CD4-positive, alpha-beta T cell treated with Interleukin-21 for 1 hour (primary cell): ENCODE data around the gene DCTN4.
"Not testable (repeated sequence)": the region's sequence is repeated elsewhere in the genome, so short reads cannot be mapped to it uniquely, and the experiment has no call there.

Experiments used
- DNase-seq: peaks from one replicate; pipeline ENCODE4 v3.0.0-alpha.2; 2020

The DCTN4 gene

DNA sequence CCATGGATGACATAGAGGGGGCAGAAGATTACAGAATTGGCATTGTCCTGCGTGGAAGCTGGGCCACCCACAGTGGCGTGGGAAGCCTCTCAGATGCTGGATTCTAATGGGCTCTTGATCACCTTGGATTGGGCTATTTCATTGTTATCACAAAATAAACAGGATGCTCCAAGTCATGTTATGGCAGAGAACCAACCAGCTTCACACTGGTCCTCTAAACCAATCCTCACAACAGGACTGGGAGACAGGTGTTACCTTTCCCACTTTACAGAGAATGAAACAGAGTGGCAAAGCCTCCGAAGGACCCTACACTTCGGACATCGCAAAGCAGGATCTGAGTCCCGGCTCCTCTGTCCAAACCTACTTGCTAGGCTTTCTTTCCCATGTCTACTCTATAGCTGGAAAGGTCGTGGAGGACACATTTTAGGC lies 19.3 kb upstream of the DCTN4 start:
- DNase-seq: no peak

DNA sequence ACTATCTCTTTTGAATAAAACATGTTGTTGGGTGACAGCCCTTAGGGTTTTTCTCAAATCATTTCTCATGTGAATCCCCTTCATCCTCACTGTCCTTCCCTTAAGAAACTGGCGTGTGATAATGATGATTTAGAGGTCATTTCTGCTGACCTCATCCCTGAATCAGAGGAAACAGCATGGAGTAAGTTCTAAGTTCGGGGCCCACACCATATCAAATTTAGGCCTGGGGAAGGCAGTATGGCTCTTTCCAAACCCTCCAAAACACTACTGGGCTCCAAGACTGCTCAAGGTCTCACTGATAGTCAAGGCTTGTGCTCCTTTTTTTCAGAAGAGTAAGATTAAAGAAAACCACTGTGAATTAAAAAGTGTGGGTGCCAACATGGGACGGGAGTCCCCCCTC lies 18.9 kb upstream of the DCTN4 start:
- no peak for DNase-seq

DNA sequence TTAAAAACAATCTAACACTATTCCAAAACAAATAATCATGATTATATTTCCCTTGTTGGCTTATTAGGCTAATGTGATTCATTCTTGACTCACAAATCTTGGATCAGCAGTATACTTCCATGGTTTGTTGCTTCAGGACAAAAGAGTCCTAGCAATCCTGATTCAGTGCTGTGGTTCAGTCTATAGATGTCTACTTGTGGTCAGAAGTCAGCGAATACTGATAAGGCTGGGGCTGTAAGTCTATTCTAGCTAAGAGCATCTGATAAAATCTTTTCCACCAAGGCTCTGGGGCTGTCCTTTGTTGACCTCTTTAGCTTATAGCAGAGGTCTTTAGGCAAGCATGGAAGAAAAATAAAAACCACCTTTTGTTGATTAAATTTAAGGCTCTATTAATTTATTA lies 15.3 kb upstream of the DCTN4 start:
- no peak for DNase-seq

DNA sequence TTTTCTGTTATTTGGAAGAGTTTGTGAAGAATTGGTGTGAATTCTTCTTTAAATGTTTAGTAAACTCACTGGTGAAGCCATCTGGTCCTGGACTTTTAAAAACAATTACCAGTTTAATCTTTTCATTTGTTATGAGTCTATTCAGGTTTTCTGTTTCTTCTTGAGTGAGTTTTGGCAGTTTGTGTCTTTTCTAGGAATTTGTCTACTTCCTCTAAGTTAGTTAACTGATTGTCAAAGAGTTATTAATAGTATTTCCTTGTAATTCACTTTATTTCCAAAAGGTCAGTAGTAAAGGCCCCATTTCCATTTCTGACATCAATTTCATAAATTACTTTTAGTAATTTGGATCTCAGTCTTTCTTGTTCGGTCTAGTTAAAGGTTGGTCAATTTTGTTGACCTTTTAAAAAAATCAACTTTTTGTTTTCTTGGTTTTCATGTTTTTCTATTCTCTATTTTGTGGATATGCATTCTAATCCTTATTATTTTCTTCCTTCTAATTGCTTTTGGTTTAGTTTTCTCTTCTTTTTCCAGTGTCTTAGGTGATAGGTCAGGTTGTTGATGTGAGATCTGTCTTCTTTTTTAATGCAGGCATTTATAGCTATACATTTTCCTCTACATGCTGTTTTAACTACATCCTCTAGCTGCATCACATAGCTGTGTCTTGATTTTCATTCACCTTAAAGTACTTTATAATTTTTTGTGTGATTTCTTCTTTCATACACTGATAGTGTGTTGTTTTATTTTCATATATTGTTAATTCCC lies 12.4 kb upstream of the DCTN4 start:
- no peak for DNase-seq

DNA sequence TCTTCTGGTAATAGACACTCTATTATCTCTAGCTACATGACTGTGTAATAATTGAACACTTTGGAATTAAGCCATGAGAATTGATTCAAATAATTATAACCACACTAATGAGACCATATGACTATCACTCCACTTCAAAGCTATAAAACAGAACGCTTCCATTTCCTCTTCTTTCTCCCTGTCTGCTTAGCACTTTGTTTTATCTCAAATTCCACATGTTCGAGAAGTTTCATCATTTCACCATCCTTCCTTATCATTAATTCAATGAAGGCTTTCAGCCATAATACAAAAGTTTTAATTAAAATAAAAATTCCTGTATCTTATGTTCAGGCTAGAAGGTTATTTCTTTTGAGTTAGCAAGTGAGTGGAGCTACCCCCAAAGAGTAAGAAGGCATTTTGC lies 7.4 kb upstream of the DCTN4 start:
- no peak for DNase-seq

DNA sequence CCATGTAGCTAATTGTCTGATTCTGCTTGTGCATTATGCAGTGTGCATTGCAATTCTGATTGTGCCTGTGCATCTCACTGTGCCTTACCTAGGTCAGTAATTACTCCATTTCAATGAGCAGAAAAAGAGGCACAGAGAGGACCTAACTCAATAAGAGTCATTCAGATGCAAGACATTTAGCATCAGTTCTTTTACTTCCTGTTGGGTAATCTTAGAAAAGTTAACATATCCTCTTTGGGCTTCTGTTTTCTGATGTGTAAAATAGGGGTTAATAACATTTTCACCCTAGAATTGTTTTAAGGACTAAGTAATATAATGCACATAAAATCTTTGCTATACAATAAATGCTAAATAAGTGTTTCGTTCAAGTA lies 7.0 kb upstream of the DCTN4 start:
- DNase-seq: no peak

DNA sequence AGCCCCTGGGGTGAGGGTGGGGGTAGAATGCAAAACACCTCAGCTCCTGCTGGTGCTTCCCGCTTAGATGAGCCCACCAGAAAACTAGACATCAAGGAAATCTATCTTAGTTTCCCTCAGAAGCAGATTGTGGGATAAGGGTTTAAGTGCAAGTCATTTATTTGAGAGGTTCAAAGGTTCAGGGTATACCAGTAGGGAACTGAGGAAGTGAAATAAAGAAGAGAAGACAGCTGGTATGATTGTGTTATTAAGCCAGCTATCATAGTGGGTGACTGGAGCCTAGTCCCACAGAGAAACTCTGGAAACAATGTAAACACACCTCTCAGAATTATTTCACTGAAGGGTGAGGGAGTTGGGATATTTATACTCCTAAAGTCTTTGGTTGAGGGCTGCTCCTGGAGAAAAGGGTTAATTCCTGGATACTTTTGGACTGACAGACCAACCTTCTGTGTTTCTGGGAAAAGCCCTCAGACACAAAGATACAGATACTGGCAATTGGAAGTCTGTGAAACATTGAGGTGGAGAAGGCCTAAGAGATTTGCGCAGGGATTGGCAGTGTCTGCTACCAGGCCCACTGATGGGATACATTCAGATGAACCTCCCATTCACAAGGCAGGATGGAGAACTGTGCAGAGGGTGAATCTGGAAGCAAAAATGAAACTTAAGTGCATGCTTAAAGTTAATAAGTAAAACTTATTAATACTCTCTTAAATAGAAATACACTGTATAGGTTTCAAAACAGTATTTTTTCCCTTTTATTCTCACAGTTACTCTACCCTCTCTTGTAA lies 6.4 kb upstream of the DCTN4 start:
- DNase-seq: no peak

DNA sequence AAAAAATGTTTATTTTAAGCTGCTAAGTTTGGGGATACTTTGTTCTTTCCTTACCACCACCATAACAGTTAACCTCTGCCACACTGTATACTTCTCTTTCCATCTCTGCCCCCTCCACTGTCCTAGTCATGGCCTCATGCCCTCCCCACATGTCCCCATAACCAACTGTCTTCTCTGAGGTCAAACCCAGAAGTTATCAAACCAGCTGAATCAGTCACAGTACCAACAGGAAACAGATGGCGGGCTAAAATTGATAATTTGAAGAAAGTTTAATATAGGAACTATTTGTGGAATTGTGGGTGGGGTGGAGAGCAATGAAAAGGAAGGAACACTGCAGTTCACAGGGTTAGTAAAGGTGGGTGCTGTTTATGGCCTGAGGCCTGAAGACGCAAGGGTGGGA lies 5.7 kb upstream of the DCTN4 start:
- no peak for DNase-seq

DNA sequence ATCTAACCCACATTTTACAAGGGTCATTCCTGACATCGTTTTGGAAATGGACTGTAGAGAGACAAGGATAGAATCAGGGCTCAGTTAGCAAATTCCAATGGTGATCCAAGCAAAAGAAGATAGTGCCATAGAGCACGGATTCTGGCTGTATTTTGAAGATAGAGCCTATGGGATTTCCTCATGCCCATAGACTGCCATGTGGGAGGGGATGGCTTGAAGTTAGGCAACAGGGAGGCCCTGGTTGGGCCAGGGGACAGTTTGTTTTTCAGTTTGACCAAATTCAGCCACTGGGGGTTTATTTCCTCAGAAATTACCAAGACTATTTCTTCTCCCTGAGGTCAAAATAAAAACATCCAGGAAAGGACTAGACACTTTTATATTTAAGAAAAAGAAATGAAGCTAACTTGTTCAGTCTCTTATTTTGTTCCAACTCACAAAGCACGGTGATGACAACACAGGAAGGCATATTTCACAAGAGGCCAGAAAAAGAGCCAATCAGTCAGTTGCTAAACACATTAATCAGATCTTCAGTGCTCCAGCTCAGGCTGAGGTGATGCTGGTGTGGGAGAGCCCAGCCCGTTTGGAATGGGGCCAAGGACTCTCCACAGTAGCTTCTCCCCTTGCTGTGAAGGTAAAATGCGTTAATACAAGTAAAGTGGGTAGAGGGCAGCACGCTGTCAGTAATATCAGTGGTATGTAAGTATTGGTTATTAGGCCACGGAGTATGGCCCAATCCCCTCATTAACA lies 4.4 kb upstream of the DCTN4 start:
- DNase-seq: no peak

DNA sequence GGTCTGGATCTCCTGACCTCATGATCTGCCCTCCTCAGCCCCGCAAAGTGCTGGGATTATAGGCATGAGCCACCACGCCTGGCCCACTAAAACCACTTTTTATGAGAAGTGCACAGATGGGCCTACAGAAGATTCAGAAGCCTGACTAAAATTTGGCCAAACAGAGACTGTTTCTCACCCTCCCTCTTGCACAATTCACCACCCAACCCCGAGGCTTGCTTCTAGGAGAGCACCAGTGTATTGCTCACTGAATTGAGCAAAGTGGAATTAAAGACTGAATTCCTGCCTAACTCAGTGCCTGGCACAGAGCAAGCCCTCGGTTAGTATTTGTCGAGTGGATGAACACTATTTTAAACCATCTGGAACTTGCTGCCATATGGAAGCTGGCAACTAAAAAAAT lies 3.4 kb upstream of the DCTN4 start:
- DNase-seq: no peak

DNA sequence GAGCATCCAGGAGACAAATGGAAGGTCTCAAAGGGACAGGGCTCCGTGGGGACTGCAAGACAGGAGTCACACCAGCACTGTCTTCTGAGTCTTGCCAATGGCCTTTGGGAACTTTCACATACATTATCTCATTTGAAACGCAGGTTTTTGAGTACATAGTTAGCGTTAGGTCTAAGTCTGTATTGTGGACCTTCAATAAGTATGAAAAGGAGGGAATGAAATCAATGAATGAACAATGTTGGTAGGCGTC lies 442 bp upstream of the DCTN4 start:
- DNase-seq: no peak

DNA sequence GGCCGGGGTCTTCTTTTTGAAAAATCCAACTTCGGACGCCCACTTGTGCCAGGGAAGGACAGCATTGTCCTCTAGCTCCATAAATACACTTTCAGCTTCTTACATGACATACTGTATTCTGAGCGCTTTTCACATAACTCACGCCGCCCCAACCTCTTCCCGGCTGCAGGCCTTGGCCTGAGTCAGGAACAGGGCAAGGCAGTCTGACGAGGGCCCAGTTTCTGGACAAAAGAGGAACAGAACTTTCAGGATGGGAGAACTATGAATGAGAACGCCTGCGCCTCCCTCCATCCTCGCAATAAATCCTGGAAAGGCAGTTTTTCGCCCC lies 650 bp downstream of the DCTN4 start:
- DNase-seq: no peak

DNA sequence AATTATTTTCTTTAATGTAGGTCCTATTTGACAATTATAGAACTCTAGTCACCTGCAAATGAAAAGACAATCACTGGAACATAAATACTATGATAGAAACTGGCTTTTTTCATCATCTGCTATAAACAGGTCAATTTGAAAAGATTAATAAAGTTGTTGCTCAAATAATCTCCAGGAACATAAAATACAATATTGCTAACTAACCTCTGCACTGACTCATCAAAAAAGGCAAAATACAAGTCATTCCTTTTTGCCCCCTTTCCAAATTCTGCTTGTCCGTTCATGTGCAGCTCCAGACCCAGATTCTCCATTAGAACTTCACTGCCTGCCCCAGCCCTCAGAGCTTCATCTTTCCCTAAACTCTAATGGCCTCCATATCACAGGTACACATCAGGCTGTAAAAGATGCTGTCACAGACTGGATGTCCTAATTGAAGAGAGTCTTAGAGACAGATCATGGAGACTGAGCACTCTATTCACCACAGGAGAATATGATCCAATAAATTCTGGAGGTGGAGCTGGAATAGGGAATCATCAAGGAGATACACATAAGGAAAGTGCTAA lies 1.6 kb downstream of the DCTN4 start:
- DNase-seq: no peak

DNA sequence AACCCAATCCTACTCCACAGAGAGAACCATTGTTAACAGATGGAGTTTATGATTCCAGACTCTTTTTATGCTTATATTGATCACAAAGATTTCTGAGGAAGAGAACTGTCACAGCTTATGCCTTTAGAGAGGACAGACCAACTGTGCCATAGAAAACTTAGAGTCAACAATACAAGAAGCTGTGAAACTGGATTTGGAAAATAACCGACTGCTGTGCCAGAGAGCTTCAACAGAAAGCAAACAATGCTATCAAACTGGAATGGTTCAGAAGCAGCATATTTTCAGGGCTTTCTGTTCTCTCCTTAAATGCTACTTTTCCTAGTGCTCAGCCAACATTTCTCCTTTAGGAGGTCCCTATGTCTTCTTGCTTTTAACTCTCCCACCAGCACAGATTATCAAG lies 5.0 kb downstream of the DCTN4 start:
- no peak for DNase-seq

DNA sequence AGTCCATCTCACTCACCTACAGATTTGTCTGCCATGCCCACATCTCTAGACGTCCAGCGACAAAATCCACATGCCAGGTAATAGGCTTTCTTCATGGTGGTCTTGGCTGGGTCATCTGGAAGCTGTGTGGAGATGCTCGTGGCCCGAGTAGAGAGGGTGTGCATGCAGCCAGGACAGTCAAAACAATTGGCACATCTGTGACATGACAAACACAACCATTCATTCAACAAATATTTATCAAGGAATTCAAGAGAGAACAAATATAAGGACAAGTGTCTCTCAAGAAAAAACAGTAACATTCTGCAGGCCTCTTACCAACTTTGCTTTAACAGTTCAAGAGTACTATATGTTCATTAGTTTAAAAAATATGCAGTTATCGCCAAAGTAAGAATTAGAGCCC lies 5.4 kb downstream of the DCTN4 start:
- DNase-seq: no peak

DNA sequence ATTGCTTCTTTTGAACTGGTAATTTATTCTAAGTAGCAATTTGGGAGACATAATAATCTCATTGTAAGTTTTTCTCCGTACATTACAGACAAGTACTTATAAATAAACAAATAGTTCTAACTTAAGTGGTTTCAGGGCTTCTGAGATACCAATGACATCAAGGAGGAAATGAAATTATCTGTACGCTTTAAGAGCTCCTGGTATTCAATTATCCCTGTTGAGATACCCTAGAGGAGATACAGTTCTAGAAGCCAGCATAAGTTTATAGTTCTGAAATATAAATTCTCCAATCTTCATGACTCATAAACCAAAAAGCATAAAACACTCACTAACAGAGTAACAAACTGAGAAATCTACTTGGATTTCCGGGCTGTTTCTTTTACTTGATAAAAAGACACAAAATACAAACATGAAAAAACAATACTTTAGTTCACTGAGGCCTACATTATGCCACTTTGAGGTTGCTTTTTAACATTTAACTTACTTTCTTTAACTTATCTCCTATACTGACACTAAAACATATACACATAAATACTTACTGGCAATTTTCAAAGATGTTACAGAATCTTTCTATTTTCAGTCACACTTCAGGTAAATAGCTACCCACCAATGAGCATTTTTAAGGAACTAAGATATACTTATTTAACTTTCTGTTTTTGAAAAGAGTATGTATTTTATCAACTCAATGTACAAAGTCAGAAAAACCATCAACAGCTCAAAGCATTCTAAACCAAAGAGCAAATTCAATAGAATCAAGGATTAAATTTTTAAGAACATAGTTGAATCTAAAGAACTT lies 7.5 kb downstream of the DCTN4 start:
- DNase-seq: no peak

DNA sequence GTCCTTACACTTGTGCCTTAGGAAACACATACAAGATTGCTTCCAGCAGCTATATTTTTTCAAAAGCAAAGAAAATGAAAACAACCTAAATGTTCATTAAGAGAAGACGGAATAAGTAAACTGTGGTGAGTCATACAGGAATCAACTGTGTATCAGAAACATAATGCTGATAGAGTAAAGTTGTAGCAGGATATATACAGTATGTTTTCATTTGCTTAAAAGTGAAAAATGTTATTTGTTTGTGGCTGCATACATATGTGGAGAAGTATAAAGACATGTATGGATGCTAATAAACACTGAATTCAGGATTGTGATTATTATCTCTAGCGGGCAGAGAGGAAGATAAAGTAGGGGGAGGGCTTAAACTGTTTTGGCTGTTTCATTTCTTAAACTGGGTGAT lies 8.3 kb downstream of the DCTN4 start:
- DNase-seq: no peak

DNA sequence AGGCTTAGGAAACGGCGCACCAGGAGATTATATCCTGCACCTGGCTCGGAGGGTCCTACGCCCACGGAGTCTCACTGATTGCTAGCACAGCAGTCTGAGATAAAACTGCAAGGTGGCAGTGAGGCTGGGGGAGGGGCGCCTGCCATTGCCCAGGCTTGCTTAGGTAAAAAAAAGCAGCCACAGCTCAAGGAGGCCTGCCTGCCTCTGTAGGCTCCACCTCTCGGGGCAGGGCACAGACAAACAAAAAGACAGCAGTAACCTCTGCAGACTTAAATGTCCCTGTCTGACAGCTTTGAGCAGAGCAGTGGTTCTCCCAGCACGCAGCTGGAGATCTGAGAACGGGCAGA lies 15.7 kb downstream of the DCTN4 start:
- DNase-seq: not testable (repeated sequence)

DNA sequence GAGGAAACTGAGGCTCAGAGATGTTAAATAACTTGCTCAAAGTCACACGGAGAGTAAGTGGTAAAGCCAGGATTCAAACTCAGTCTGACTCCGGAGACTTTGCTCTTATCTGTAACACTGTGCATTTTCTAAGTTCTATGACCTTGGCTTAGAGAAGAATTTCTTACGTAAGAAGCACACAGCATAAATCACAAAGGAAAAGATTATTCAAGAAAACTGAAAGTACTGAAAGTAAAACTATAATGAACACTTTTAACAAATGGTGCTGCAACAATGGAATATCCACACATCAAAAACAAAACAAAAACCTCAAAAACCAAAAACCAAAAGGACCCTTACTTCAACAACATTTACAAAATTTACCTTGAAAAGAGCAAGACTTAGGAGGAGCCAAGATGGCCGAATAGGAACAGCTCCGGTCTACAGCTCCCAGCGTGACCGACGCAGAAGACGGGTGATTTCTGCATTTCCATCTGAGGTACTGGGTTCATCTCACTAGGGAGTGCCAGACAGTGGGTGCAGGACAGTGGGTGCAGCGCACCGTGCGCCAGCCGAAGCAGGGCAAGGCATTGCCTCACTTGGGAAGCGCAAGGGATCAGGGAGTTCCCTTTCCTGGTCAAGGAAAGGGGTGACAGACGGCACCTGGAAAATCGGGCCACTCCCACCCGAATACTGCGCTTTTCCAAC lies 16.2 kb downstream of the DCTN4 start:
- not testable (repeated sequence) for DNase-seq

DNA sequence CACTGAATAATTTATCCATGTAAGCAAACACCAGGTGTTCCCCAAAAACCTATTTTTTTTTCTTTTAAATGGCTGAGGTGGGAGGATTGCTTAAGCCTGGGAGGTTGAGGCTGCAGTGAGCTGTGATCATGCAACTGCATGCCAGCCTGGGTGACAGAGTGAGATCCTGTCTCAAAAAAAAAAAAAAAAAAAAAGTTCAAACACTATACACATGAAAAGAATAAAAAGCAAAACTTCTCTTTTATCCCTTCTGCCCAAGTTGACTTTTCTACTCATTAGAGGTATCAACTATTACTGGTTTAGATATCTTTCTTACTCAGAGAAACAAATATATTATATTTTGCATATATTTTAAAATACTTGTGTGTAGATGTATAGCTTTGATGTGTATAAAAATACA lies 17.8 kb downstream of the DCTN4 start:
- DNase-seq: no peak

DNA sequence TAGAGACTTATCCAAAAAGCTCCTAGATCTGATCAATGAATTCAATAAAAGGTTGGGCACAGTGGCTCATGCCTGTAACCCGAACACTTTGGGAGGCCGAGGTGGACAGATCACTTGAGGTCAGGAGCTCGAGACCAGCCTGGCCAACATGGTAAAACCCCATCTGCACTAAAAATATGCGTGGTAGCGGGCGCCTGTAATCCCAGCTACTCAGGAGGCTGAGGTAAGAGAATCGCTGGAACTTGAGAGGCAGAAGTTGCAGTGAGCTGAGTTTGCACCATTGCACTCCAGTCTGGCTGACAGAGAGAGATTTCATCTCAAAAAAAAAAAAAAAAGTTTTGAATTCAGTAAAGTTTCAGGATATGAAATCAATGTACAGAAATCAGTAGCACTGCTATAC lies 20.0 kb downstream of the DCTN4 start:
- no peak for DNase-seq

DNA sequence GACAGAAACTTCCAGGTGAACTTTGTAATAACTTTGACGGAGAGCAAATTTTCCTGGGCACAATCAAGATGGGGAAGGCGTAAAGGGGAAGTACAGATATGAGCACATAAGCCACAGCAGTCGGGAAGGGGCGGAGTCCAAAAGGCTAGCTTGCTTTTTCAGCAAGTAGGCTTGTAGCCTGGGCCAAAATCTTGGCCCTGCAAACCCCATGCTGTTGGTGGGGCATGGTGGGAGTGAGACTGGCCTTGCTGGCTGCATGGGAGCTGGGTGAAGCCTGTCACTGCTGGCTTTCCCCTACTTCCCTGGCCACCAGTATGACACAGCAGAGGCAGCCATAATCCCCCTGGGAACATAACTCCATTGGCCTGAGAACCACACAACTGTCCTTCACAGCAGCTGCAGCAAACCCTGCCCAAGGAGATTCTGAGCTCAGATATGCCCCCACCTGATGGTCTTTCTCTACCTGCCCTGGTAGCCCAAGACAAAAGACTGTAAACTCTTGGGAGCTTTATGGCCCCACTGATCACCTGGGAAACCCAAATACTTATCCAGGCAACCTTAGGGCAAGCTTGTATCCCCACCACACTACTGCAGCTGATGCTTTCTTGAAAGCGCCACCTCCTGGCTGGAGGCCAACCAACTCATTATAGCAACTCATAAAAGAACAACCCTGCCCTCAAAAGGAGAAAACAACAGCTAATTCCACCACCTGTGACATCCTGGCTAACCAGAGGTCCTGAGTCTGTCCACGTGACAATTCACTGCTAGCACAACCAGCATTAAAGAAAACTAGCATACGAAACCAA lies 24.0 kb downstream of the DCTN4 start:
- DNase-seq: no peak
